Astrocyte of the cerebellum (primary cell): Measurements from ENCODE around the gene SLC9A1.
A peak's percentile ranks its signal among the peaks of the same experiment; 100 is the strongest.

Experiments used
- DNase-seq: peaks from one replicate; pipeline ENCODE4 v3.0.0-alpha.2; 2011; ENCODE audit warnings: low read depth
- H3K4me3 ChIP-seq: 2 replicates; pipeline ENCODE4 v1.5.1; 2011; ENCODE audit warnings: mild to moderate bottlenecking, low read depth, low read length, moderate library complexity
- CTCF ChIP-seq: IDR thresholded peaks from 2 replicates; pipeline ENCODE4 v1.5.1; 2012; ENCODE audit warnings: low read length, low read depth, moderate library complexity, mild to moderate bottlenecking; ENCODE audit errors: missing control alignments
- in situ Hi-C: cut with HindIII; loops from 2 replicates; pipeline ENCODE4 v1.10.0; 2017; ENCODE audit warnings: low sequenced_read_pairs

Gene SLC9A1

GRCh38 chr1:27099135-27099586 is 55.8 kb downstream of the SLC9A1 start:
- in situ Hi-C loops: no loop called here
- no peak overlapping the region for H3K4me3 ChIP-seq
- DNase-seq: no peak
- TF ChIP-seq CTCF: no peak

GRCh38 chr1:27098431-27099134 is 56.3 kb downstream of the SLC9A1 start:
- no peak for DNase-seq
- in situ Hi-C loops: no loop called here
- no peak for TF ChIP-seq CTCF
- H3K4me3 ChIP-seq: no peak overlapping the region

GRCh38 chr1:27097484-27097917 is 57.4 kb downstream of the SLC9A1 start:
- in situ Hi-C loops: no loop called here
- peak; percentile 49 for DNase-seq
- TF ChIP-seq CTCF: peak; percentile 94
- H3K4me3 ChIP-seq: no peak overlapping the region

GRCh38 chr1:27095576-27095975 is 59.3 kb downstream of the SLC9A1 start:
- no peak overlapping the region for H3K4me3 ChIP-seq
- in situ Hi-C loops: no loop called here
- no peak for DNase-seq
- TF ChIP-seq CTCF: no peak

- H3K4me3 ChIP-seq: no peak overlapping the region
- DNase-seq: no peak
- no peak for TF ChIP-seq CTCF
- in situ Hi-C loops: no loop called here
Observed at GRCh38 chr1:27092888-27093287, 62.0 kb downstream of the SLC9A1 start.

GRCh38 chr1:27090911-27091310 is 64.0 kb downstream of the SLC9A1 start:
- no peak overlapping the region for H3K4me3 ChIP-seq
- in situ Hi-C loops: no loop called here
- no peak for TF ChIP-seq CTCF
- DNase-seq: no peak
